ENCODE results near the gene HINT1.
A peak's percentile ranks its signal among the peaks of the same experiment; 100 is the strongest.

The HINT1 gene

DNA sequence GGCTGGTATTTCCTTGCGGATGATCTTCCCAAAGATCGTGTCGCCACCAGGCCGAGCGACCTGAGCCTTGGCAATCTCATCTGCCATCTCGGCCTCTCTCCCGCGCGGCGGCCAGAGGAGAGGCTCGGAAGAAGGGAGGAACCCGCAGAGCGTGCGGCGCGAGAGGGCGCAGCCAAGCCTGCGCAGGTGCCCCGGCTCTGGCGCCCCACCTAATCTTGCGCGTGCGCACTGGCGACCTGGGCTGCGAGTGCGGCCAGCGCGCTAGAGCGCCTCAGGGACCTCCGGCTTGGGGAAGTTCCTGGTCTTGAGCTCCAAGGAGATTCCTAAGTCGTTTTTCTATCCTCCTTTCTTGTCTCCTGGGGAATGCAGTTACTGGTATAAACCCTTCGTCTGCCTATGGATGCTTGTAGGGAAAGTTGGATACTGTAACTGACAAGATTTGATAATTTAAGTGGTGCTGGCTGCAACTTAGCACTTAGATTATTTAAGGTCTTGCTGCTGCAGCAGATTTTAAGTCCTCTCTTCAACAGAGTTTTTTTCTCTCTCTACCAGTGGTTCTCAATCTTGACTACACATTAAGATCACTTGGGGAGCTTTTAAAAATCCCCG, at the start of gene HINT1:
HINT1 (minus strand) TSS at position 138 of the 609 bp plus-strand sequence; CDS start at position 87, 51 bp downstream.
- H3K27ac ChIP-seq = peak within 1 kb of the TSS; percentile 99
- peak; percentile 30 for TF ChIP-seq CTCF (conservative IDR thresholded peaks at IDR 0.05)
- no peak for TF ChIP-seq ZFX (IDR thresholded peaks at IDR 0.05)

DNA sequence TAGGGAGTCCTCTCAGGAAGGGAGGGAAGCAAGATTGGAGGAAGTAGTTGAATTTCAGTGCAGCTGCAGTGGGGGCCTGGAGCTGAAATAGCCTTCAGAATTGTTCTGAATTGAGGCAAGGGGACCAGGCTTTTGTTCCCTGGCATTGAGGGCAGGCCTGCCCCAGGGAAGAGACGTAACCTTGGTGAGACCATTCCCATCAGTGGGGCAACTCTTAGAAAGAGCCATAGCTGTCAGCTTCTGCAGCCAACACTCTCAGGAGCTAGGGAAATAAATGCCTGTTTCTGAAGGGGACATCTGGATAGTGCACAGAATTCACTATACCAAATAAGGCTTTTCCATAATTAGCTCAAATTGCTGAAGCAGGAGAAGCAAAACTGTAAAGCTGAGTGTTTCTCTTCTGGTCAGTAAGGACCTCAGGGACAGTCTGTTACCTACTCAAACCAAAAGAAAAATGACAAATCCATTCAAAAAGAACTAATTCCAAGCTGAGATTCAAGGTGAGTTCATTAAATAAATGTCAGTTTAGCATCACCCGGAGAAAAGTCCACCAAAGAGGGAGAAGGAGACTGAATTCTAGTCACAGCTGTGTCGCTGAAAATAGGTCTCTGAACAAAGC, 49.7 kb upstream of the HINT1 start:
- TF ChIP-seq CTCF (conservative IDR thresholded peaks at IDR 0.05) (no peak), ZFX (IDR thresholded peaks at IDR 0.05) (no peak)
- no peak overlapping the region for H3K27ac ChIP-seq

GRCh38 chr5:131212471-131213021, 47.5 kb upstream of the HINT1 start:
- TF ChIP-seq CTCF (conservative IDR thresholded peaks at IDR 0.05) (no peak), ZFX (IDR thresholded peaks at IDR 0.05) (no peak)
- no peak overlapping the region for H3K27ac ChIP-seq

GRCh38 chr5:131211669-131212068, 46.6 kb upstream of the HINT1 start:
- H3K27ac ChIP-seq = no peak overlapping the region
- TF ChIP-seq ZFX (IDR thresholded peaks at IDR 0.05) (no peak), CTCF (conservative IDR thresholded peaks at IDR 0.05) (no peak)

- H3K27ac ChIP-seq = no peak overlapping the region
- TF ChIP-seq CTCF (conservative IDR thresholded peaks at IDR 0.05) (no peak), ZFX (IDR thresholded peaks at IDR 0.05) (no peak)
Observed at GRCh38 chr5:131210151-131210510, 45.1 kb upstream of the HINT1 start.

DNA sequence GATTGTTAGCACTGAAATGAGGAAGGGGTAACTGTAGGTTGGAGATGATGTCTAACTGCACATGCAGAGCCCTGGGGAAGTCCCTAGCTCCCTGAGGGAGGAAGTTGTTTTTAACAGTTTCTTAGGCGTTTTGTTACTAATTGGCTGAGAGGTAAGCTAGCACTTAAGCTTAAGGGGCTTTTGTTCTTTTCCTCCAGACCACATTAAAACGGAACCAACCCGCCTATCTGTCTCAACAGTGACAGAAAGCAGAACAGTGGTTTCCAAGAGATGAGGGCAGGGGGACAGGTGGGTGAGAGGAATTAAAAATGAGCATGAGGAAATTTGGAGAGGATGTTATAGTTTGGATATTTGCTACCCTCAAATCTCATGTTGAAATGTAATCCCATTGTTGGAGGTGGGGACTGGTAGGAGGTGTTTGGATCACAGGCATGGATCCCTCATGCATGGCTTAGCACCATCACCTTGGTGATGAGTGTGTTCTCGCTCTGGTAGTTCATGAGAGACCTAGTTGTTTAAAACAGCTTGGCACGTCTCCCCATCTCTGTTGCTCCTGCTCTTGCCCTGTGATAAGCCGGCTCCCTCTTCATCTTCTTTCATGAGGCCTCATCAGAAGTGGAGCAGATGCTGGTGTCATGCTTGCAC, 44.6 kb upstream of the HINT1 start:
- H3K27ac ChIP-seq = no peak overlapping the region
- no peak for TF ChIP-seq ZFX (IDR thresholded peaks at IDR 0.05)
- TF ChIP-seq CTCF (conservative IDR thresholded peaks at IDR 0.05) = no peak

DNA sequence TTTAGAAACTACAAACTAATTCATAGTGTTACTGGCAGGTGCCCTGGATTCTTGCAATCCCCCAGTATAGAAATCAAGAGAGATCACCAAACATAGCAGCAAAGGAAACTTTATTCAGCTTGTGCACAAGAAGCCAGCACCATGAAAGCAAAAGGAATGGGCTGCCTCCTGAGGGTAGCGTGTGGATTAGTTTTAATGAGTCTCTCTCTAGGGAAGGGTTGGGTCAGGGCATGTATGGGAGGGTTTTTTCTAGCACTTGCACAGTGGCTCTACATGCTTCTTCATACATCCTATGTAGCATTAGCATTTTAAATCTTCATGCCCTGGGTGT, 44.1 kb upstream of the HINT1 start:
- no peak for TF ChIP-seq CTCF (conservative IDR thresholded peaks at IDR 0.05)
- TF ChIP-seq ZFX (IDR thresholded peaks at IDR 0.05) = no peak
- H3K27ac ChIP-seq = no peak overlapping the region

All from C4-2B (cell line).